ENCODE results near the gene NHP2. TPM values are rescaled to one million over a fixed set of nuclear protein-coding genes. Genes with fewer than 3 reads are reported as not detected.

NHP2 gene
- total RNA-seq, 4 donors from 2014 or later, result 104 to 161 (median 138) TPM

DNA sequence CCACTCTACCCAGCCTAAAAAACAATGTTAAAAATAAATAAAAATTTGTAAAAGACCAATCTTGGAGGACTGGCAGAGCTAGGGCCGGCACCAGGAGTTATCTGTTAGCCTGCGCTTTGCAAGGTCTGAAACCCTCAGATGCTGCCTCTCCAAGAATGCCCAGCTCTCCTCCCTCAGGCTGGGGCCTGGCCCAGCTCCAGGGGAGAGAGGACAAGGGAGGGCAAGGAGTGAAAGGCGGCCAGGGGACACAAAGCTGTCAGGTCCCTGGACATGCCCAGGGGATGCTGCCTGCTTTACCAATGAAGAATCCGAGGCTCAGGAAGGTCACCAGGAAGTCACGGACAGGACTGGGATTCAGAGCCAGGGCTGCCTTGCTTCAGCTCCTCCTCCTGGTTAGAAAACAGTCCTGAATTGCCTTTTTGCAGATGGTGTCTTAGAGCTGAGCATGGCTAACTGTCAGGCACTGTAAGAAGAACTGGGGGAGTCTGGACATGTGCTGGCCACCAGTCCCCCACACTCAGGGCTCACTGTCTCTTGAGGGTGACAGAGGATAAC, 45.9 kb downstream of the NHP2 start:
- TF ChIP-seq CTCF (IDR thresholded peaks at IDR 0.05; ENCODE audit: low read depth), result no peak

DNA sequence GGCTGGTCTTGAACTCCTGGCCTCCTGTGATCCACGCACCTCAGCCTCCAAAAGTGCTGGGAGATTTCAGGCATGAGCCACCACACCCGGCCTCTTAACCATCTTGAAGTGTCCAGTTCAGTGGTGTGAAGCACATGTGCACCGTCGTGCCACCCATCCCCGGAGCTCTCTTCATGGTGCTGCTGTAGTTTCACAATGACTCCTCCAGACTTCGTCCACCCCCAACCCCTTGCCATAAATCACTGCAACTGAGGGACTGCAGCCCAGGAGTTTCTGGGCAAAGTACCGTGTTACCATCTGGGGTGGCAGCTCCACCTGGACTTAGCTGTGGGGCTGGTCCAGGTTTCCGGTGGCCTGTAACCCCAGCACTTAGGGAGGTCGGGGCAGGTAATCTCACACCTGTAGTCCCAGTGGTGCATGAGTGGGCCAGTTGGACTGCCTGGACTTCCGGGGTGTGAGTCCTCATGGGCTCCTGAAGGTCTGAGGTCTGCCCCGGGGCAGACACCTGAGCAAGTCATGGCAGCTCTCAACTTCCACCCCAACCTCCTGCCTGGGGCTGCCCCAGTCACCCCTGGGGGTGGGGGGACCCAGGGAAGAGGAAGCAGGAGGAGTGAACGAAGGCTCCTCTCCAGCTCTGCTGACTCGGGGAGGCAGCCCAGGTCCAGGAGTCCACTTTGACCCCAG, 47.0 kb downstream of the NHP2 start:
- TF ChIP-seq CTCF (IDR thresholded peaks at IDR 0.05; ENCODE audit: low read depth), result no peak

GRCh38 chr5:178106086-178106485, 47.6 kb downstream of the NHP2 start:
- TF ChIP-seq CTCF (IDR thresholded peaks at IDR 0.05; ENCODE audit: low read depth), result no peak

DNA sequence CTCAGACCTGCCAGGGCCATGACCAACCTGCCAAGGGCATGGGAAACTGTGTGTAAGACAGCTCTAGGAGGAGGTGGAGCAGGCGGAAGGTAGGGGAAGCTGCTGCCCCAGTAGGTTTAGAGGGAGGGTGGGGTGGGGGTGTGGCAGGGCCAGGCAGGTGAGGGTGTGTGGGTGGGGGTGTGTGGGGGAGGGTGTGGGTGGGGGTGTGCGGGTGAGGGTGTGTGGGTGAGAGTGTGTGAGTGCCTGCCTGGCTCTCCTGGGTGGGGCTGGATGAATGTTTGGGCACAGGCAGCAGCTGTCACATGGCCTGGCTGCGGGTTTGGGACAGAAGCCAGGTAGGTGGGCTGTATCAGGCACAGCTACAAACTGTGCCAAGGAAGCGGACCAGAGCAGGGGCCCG, 49.2 kb downstream of the NHP2 start:
- no peak for TF ChIP-seq CTCF (IDR thresholded peaks at IDR 0.05; ENCODE audit: low read depth)

- no peak for TF ChIP-seq CTCF (IDR thresholded peaks at IDR 0.05; ENCODE audit: low read depth)
Measured at GRCh38 chr5:178103612-178104011, 50.1 kb downstream of the NHP2 start.

Other genes with a start within 250 kb of the NHP2 start
- not detected for gene PROP1, start 157.6 kb downstream of the NHP2 start, total RNA-seq
- gene N4BP3, start 40.4 kb downstream of the NHP2 start, total RNA-seq, result 1 to 10 TPM in 1 of 4 donors, under 1 TPM in 3; 0.17 to 3.0 (median 0.55) TPM
- 10 to 100 TPM; 19.2 to 41.3 (median 24.3) TPM for gene RMND5B, start 22.9 kb downstream of the NHP2 start, total RNA-seq
- not detected for gene GMCL2, start 33.5 kb upstream of the NHP2 start, total RNA-seq
- 100 to 1,000 TPM in 1 of 4 donors, 10 to 100 TPM in 3; 52.0 to 108 (median 63.8) TPM for gene HNRNPAB, start 50.6 kb upstream of the NHP2 start, total RNA-seq
- 100 to 1,000 TPM in 1 of 4 donors, 10 to 100 TPM in 3; 47.8 to 102 (median 73.3) TPM for gene PHYKPL, start 78.9 kb upstream of the NHP2 start, total RNA-seq

All from subcutaneous adipose tissue (tissue), 4 donors.